Measurements from ENCODE around the gene PKM. TPM values are rescaled to one million over a fixed set of nuclear protein-coding genes. Genes with fewer than 3 reads are reported as not detected.
"Not testable (repeated sequence)": the region's sequence is repeated elsewhere in the genome, so short reads cannot be mapped to it uniquely, and the experiment has no call there.

The PKM gene
- 100 to 1,000 TPM; 599 to 668 (median 642) TPM for polyA plus RNA-seq (ENCODE audit: insufficient read length in 4 of 4)

DNA sequence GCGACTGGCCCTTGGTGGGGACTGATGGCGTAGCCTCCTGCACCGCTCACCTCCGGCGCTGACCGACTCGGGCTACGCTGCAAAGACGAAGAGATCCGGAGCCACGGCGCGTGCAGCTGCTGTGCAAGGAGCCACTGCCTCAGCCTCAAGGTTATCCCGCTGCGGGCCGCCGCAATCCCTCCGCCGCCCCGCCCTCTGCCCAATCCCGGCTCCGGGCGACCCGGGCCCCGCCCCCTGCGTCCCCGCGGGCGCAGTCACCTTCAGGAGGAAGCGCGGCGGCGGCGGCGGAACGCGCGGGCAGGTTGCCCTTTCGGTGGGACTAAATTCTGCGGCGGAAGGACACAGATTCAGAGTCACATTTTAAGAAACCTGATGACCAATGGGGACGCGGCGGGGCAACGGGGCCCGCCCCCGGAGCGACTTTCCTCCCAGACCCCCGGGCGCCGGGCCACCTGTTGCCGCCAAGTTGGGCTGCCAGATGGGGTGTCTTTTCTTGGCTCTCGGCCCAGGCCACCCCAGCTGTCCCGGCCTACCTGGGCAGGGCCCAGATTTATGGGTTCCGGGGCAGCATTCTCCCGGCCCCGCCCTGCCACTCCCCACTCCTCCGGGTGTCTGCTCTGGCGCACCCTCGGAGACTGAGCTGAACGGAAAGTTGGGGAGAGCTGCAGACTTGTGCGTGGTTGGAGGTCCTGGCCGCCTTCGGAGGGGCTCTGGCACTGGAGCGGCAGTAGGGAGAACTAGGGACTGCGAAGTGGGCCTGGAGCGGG is at the start of gene PKM:
Gene PKM (minus strand): TSS at position 125 of the 767 bp plus-strand sequence. CDS start 12,093 bp downstream, outside the sequence.
- peak; percentile 92 to 96 (median 93) for DNase-seq (ENCODE audit: low read depth in 4 of 4, low spot score in 3 of 4)

GRCh38 chr15:72280751-72281150 is 49.8 kb upstream of the PKM start:
- no peak for DNase-seq (ENCODE audit: low read depth in 4 of 4, low spot score in 3 of 4)

GRCh38 chr15:72278737-72279136 is 47.7 kb upstream of the PKM start:
- no peak for DNase-seq (ENCODE audit: low read depth in 4 of 4, low spot score in 3 of 4)

GRCh38 chr15:72276326-72276700 is 45.3 kb upstream of the PKM start:
- no peak for DNase-seq (ENCODE audit: low read depth in 4 of 4, low spot score in 3 of 4)

- DNase-seq (ENCODE audit: low read depth in 4 of 4, low spot score in 3 of 4): not testable (repeated sequence)
These were observed 44.8 kb upstream of the PKM start for GRCh38 chr15:72275635-72276325.

- DNase-seq (ENCODE audit: low read depth in 4 of 4, low spot score in 3 of 4): no peak
These were observed 42.0 kb upstream of the PKM start for GRCh38 chr15:72272997-72273352.

- peak; percentile 92 to 95 (median 94) for DNase-seq (ENCODE audit: low read depth in 4 of 4, low spot score in 3 of 4)
These were observed 41.4 kb upstream of the PKM start, which contains the start of gene PARP6 for GRCh38 chr15:72272213-72272996. PARP6 (minus strand) TSS chr15:72272554; CDS start chr15:72267477, 5,077 bp downstream.

GRCh38 chr15:72271895-72272212 is 40.9 kb upstream of the PKM start:
- peak in 1 of 4 donors; percentile 3 for DNase-seq (ENCODE audit: low read depth in 4 of 4, low spot score in 3 of 4)

GRCh38 chr15:72271221-72271620 is 40.2 kb upstream of the PKM start:
- DNase-seq (ENCODE audit: low read depth in 4 of 4, low spot score in 3 of 4): no peak

- DNase-seq (ENCODE audit: low read depth in 4 of 4, low spot score in 3 of 4): no peak
These were observed 38.7 kb upstream of the PKM start for GRCh38 chr15:72269739-72270138.

GRCh38 chr15:72265031-72265430 is 34.0 kb upstream of the PKM start:
- no peak for DNase-seq (ENCODE audit: low read depth in 4 of 4, low spot score in 3 of 4)

GRCh38 chr15:72252663-72253299 is 21.8 kb upstream of the PKM start:
- no peak for DNase-seq (ENCODE audit: low read depth in 4 of 4, low spot score in 3 of 4)

- DNase-seq (ENCODE audit: low read depth in 4 of 4, low spot score in 3 of 4): no peak
These were observed 18.3 kb upstream of the PKM start for GRCh38 chr15:72249142-72249810.

DNA sequence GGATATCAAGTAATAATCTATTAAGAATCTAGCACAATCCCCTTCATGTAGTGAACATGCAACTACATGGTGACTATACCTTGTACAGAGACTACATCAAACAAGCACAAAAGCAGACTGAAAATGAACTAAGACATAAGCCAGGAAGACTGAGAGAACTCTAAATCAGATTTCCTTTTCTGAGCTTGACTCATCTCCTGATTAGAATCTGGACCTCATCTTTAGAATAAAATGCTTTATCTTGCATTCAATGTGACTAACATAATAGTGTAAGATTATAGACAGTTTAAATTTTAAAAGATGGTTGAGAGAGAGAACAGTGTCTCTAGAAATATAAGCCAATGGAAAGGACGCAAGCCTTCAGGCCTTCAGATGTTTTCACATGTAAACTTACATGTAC is 17.5 kb upstream of the PKM start:
- DNase-seq (ENCODE audit: low read depth in 4 of 4, low spot score in 3 of 4): no peak

- no peak for DNase-seq (ENCODE audit: low read depth in 4 of 4, low spot score in 3 of 4)
These were observed 11.9 kb upstream of the PKM start for GRCh38 chr15:72242775-72243370.

GRCh38 chr15:72239652-72240051 is 8.7 kb upstream of the PKM start:
- DNase-seq (ENCODE audit: low read depth in 4 of 4, low spot score in 3 of 4): no peak

DNA sequence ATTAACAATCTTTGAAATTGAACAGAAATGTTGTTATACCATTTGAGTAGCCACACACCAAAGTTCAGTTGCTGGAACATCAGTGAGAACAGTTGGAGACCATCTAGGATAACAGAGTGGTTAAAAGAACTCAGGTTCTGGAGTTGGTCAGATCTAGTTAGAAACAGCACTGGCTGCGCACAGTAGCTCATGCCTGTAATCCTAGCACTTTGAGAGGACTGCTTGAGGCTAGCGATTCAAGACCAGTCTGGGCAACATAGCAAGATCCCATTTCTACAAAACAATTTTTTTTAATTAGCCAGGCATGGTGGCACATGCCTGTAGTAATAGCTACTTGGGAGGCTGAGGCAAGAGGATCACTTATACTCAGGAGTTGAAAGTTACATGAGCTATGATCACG is 7.6 kb upstream of the PKM start:
- no peak for DNase-seq (ENCODE audit: low read depth in 4 of 4, low spot score in 3 of 4)

- DNase-seq (ENCODE audit: low read depth in 4 of 4, low spot score in 3 of 4): no peak
These were observed 6.8 kb upstream of the PKM start for GRCh38 chr15:72237853-72238224.

GRCh38 chr15:72237029-72237852 is 6.3 kb upstream of the PKM start:
- no peak for DNase-seq (ENCODE audit: low read depth in 4 of 4, low spot score in 3 of 4)
